HG03442 (cell line): Measurements from ENCODE around the gene CAVIN2.
"Not testable (repeated sequence)": the region's sequence is repeated elsewhere in the genome, so short reads cannot be mapped to it uniquely, and the experiment has no call there.

Experiments
- ATAC-seq: cut with Tn5 transposase; IDR thresholded peaks from one replicate; pipeline ENCODE4 v1.9.1; 2021; ENCODE audit warnings: mild to moderate bottlenecking, moderate library complexity; ENCODE audit not compliant: unreplicated experiment

Gene CAVIN2

DNA sequence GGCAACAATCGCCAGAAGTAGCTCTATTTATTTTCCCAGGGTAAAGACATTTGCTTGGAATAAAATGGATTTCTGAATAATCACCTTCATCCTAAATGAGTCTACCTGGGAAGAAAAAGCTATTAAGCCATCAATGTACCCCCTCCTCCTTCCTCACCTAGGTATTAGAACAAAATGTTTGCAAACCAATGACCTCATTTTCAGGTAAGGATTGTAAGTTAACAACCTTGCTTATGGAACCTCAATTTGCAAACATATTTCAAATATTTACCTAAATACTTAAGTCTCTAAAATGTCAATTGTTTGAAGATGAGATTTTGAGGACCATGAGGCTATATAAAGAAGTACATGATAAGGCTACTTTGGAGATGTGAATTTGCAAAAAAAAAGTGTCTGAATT lies 43.9 kb downstream of the CAVIN2 start:
- no peak for ATAC-seq

- no peak for ATAC-seq
Measured at GRCh38 chr2:191802180-191802579, 44.7 kb downstream of the CAVIN2 start.

GRCh38 chr2:191800874-191801273 lies 46.0 kb downstream of the CAVIN2 start:
- ATAC-seq, result no peak

DNA sequence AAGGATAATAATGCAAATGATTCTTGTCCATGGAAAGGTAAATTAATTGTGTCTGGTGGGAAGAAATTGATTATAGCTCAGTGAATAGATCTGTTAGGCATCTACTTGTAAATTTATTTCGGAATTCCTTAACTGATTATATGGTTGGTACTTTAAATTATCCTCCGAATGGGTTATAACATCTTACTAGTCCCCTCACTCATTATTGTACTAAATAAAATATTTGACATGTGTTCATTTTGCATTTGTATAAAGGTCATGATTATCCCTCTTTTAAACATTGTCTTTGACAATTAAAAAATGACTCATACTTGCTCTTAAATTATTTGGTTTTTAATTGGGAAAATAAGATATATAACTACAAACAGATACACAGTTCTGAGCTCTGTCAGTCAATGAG lies 47.4 kb downstream of the CAVIN2 start:
- ATAC-seq, result no peak

DNA sequence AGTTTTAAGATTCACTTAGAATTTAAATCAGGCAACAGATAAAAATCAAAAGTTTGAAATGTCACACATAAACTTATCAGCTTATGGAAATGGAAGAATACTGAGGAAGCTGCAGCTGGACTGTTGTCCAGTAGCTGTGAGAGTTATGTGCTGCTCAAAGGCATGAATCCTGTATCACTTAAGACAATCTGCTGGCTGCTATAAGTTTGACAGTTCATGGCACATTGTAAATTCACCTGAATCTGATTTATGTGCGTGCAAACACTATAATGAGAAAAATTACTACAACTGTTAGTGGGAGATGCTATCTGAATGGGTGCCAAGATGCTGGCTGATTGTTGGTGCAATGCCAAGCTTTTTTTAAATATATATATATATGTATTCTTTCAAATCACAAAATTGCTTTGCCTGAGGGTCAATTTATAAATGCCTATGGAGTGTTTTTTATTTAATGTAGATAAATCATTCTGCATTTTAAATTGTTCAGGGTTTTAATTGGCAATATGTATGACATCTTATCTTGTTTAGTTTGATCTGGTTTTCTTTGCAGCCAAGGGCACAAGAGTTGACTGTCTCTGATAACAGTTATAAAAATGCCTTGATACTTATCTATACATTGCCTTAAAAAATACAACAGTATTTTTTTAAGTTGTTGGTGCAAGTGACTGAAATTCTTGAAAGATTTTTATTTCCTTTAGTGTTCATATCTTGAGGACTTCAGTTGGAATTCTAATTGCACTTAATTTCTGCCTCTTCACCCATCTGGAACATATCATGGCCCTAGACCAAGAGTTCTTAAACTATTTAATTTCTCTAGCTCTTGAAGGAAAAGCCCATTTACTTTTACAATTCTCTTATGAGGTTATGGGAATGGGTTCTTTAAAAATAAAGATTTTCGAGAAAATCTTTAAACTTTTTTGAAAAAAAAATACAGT lies 48.7 kb downstream of the CAVIN2 start:
- ATAC-seq, result no peak

DNA sequence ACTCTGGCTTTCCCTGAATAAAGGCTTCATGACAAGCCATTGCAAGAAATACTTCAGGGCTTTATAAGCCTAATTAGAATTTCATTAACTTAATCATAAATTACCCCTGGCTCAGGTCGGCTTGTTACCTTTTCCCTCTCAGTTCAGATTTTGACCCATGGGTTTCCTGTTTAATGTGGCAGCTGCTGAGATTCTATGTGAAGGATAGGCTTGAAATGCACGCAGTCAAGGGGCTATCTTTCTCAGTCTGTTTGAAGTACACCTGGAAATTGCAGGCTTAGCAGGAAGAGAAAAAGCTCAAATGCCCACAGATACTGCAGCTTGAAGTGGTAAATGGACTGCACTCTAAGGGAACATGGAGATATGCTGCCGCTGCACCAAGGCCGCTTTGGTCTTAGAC lies 49.4 kb downstream of the CAVIN2 start:
- no peak for ATAC-seq

DNA sequence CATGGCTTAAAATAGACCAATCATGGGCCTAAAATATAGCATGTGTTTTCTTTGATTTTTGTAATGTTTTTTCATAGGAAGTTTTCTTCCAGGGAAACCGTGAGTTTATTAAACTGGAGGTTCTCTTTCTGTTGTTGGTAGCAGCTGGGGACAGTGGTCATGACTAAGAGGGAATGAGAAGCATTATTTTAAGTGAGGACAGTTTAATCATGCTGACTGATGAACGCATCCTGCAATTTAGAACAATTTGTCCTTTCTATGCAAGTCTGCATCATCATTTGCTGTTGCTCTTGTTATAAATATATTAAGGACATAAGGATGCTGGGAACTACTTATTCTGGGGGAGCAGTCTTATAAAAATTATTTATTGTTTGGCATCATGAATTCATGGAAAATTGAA lies 51.2 kb downstream of the CAVIN2 start:
- ATAC-seq, result no peak

- no peak for ATAC-seq
Measured at GRCh38 chr2:191791953-191792560, 54.8 kb downstream of the CAVIN2 start.

DNA sequence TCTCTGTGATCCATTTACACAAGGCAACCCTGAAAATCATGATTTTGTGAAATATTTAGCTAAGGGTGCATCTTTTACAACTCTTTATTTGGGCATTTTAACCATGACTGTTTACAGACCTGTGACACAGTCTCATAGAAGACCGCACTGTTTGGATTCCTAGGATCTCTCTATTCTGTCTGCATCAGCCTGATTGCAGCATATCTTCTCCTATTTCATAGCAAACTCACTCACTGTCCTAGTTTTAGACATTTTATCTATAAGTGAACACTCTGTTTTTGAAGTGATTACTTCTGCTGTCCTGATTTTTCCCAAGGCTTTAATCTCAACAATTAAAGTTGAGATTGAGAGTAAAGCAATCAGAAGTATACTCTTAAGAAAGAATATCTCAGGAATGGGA lies 56.2 kb downstream of the CAVIN2 start:
- ATAC-seq, result no peak

GRCh38 chr2:191789796-191790195 lies 57.1 kb downstream of the CAVIN2 start:
- no peak for ATAC-seq

DNA sequence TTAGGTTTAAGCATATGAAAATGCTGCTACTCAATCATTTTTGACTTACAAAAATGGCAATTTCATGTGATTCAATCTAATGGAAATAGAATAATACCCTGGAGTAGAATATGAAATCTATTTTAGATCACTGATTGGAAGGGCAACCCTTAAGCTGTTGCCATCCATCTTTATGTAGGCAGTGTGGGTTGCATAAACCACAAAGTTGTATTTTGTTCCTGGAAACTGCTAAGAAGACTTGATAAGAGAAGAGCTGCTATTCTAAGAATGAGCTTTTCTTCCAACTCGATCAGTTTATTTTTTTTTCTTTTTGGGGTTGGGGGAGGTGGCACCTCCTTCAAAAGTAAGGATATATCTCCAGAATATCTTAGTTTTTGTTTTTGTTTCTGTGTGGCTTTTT lies 60.2 kb downstream of the CAVIN2 start:
- no peak for ATAC-seq

GRCh38 chr2:191785651-191786050 lies 61.2 kb downstream of the CAVIN2 start:
- not testable (repeated sequence) for ATAC-seq
